Effector CD8-positive, alpha-beta T cell (primary cell): Measurements from ENCODE around the gene RHOD.

ENCODE experiments used
- DNase-seq: peaks from one replicate; lab custom pipeline; 2025; lab: John Stamatoyannopoulos, UW

Gene RHOD

GRCh38 chr11:67062526-67063373, 6.1 kb downstream of the RHOD start:
- DNase-seq: no peak

GRCh38 chr11:67066333-67066709, 9.7 kb downstream of the RHOD start:
- DNase-seq: no peak

- DNase-seq: peak; percentile 57
These were observed 15.0 kb downstream of the RHOD start for GRCh38 chr11:67071420-67072284.

DNA sequence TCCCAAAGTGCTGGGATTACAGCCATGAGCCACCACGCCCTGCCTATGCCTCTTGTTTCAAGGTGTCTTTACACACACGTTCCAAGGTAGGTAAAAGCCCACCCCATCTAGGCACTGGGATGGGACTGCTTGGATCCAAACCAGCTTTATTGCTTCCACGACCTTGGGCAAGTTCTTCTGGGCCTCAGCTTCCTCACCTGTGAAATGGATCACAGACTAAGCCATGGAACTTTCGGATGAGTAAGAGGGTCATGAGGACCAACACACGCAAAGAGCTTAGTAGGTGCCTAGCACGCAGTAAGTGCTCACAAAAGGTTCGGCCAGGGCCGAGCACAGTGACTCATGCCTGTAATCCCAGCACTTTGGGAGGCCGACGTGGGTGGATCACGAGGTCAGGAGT, 15.6 kb downstream of the RHOD start:
- no peak for DNase-seq

- DNase-seq: no peak
These were observed 17.3 kb downstream of the RHOD start for GRCh38 chr11:67073908-67074307.

- no peak for DNase-seq
These were observed 19.6 kb downstream of the RHOD start for GRCh38 chr11:67076202-67076601.

GRCh38 chr11:67079065-67079705, 22.5 kb downstream of the RHOD start:
- DNase-seq: no peak

GRCh38 chr11:67082071-67082791, 25.6 kb downstream of the RHOD start:
- DNase-seq: no peak

- DNase-seq: no peak
These were observed 27.2 kb downstream of the RHOD start for GRCh38 chr11:67083786-67084366.

DNA sequence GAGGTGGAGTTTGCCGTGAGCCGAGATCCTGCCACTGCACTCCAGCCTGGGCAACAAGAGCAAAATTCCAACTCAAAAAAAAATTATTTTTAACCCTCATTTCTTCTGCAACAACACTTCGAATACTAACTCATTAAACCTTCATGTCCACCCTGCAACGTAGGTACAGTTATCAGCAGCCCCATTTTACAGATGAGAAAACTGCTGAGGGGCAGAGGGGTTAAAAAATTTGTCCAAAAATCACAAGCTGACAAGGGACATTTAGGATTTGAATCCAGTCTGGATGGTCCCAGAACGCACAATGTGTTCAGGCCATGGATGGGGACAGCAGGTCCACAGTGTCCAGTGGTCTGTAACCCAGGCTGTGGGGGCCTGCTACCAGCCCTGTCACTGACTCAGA, 29.0 kb downstream of the RHOD start:
- DNase-seq: no peak

DNA sequence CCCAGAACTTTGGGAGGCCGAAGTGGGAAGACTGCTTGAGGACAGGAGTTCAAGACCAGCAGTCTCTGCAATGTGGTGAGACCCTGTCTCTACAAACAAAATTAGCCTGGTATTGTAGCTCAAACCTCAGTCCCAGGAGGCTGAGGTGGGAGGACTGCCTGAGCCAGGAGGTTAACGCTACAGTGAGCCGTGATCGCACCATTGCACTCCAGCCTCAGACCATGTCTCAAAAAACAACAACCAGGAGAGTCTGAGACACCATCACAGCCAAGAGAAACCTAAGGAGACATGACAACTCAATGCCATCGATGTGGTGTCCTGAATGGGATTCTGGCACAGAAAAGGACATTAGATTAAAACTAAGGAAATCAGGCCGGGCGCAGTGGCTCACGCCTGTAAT, 34.1 kb downstream of the RHOD start:
- DNase-seq: no peak

DNA sequence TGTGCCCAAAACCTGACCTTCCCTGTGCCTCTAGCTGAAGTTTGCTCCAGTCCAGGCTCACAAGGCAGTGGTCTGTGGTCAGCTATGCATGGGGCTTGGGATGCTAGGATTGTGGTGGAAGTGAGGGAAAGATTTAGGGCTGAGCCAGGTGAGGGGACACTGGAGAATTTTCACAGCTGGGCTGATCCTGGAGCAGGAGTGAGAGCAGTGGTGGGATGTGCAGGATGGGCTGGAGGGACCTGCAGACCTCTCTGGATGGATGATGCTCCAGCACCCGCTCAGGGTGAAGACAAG, 38.5 kb downstream of the RHOD start:
- no peak for DNase-seq

GRCh38 chr11:67098799-67099429, 42.3 kb downstream of the RHOD start:
- DNase-seq: no peak

DNA sequence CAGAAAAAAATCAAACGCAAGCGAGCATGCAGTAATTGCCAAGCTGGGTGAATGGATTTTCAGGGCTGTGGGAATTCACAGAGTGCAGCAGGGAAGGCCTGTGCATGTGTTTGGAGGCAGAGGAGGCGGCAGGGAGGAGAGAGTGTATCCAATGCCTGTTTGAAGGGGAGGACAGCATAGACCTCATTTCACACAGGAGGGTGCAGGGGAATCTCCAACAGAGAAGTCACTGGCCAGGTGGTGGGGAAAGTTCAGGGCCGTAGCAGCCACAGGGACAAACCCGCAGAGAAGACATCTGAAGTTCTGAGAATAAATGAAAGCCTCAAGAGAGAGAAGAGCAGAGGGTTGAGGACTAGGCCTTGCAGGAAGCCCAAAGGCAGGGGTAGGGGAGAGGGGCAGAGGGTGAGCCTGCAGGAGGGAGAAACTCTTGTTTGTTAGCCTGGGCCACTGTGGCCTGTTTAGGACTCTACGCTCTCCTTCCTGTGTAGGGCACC, 43.2 kb downstream of the RHOD start:
- DNase-seq: no peak

DNA sequence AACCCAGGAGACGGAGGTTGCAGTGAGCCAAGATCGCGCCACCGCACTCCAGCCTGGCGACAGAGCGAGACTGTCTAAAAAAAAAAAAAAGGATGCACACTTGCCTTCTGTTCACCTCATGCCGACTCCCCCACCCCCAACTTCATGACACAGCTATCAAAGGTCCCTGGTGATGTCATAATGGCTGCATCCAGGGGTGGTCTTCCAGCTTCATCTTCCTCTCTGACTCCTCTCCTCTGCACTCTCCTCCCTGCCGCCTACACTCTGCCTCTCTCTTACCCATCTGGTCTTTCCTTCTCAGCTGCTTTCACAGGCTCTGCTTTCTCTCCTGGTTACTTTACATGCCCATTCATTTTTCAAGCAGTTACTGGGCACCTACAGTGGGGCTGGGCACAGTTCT, 46.0 kb downstream of the RHOD start:
- no peak for DNase-seq

DNA sequence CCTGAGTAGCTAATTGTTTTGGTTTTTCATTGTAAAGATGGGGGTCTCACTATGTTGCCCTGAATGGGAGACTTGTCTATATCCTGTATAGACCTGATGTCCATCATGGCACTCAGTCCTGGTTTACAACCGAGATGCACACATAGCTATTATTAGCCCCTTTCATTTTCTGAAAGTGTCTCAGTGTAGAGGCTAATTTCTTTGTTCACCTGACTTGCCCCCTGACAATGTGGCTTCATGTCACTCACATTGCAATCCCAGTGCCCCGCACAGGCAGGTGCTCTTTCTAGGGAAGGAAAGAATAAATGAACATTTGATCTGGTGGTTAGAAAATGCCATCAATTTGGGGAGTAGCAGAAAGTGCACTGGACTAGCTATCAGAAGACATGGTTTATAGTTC, 49.3 kb downstream of the RHOD start:
- no peak for DNase-seq

GRCh38 chr11:67111261-67111660, 54.6 kb downstream of the RHOD start:
- DNase-seq: no peak

GRCh38 chr11:67113231-67113721, 56.6 kb downstream of the RHOD start:
- DNase-seq: no peak

DNA sequence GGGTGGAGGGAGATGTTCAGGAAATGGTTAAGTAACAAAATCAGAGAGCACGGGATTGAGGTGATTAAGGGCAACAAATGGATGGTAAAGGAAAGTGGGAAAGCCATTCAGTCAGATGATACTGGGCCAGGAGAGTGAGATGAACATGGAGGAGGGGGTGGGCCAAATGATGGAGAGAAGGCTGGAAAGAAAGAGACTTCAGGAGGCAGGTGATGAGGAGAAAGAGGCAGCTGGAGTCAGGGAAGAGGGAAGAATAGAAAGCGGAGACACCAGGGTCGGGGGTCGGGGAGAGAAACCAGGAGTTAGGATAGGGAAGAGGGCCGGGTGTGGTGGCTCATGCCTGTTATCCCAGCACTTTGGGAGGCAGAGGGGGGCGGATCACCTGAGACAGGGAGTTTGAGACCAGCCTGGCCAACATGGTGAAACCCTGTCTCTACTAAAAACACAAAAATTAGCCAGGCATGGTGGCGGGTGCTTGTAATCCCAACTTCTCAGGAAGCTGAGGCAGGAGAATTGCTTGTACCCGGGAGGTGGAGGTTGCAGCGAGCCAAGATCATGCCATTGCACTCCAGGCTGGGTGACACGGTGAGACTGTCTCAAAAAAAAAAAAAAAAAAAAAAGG, 57.7 kb downstream of the RHOD start:
- no peak for DNase-seq

DNA sequence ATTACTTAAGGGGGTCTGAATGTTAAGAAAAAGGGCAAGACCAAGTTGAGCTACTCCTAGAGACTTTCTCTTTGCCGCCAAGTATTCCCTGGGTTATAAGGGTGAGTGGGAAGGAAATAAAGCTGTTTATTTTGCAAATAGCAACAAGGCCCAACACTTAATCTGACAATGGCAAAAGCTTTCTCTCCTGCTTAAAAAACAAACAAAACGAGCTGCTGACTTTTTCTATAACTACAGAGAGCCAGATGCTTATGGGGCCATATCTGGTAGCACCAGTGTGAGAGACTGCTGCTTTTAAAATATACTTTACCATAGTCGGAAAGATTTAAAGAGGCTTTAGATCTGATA, 60.1 kb downstream of the RHOD start:
- DNase-seq: no peak

DNA sequence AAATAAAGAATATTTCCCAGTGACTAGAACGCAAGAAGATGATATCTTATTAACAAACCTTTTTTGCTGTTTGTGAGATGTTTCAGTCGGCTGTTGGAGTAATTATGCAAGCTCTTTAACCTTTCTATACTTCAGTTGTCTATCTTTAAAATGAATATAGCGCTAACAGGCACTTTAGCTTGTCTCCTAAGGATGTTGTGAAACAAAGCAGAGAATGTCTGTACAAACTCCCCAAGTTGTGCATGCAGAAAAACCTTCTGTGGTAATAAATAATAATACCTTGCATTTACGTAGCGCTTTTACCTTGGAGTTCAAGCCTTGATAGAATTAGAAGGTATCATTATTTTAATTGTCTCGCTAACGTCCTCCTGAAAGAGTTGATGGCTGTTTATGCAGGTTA, 60.5 kb downstream of the RHOD start:
- DNase-seq: no peak
